Measurements from ENCODE around the gene DSG2.
A peak's percentile ranks its signal among the peaks of the same experiment; 100 is the strongest.
"Not testable (repeated sequence)": the region's sequence is repeated elsewhere in the genome, so short reads cannot be mapped to it uniquely, and the experiment has no call there.

DSG2 gene

GRCh38 chr18:31492671-31493070 lies 5.3 kb upstream of the DSG2 start:
- Mint-ChIP-seq H3K27ac (no peak overlapping the region), H3K9me3 (no peaks in the 10 kb centered on the region), H3K4me3 (no peak overlapping the region), H3K27me3 (peaks cover 23% of the 10 kb centered on the region), H3K36me3 (ENCODE audit: low read depth) (no peaks in the 10 kb centered on the region), H3K4me1 (ENCODE audit: low read depth) (no peaks in the 10 kb centered on the region)
- DNase-seq = no peak

- H3K9me3 Mint-ChIP-seq = no peaks in the 10 kb centered on the region
- H3K27me3 Mint-ChIP-seq = peaks cover 23% of the 10 kb centered on the region
- no peaks in the 10 kb centered on the region for H3K36me3 Mint-ChIP-seq (ENCODE audit: low read depth)
- no peaks in the 10 kb centered on the region for H3K4me1 Mint-ChIP-seq (ENCODE audit: low read depth)
- no peak overlapping the region for H3K4me3 Mint-ChIP-seq
- no peak for DNase-seq
- H3K27ac Mint-ChIP-seq = no peak overlapping the region
Measured at GRCh38 chr18:31493171-31493570, 4.8 kb upstream of the DSG2 start.

GRCh38 chr18:31493941-31494340 lies 4.0 kb upstream of the DSG2 start:
- no peak overlapping the region for H3K27ac Mint-ChIP-seq
- H3K4me3 Mint-ChIP-seq = no peak overlapping the region
- peaks cover 29% of the 10 kb centered on the region for H3K27me3 Mint-ChIP-seq
- no peaks in the 10 kb centered on the region for H3K36me3 Mint-ChIP-seq (ENCODE audit: low read depth)
- DNase-seq = no peak
- peaks cover 4% of the 10 kb centered on the region for H3K4me1 Mint-ChIP-seq (ENCODE audit: low read depth)
- H3K9me3 Mint-ChIP-seq = no peaks in the 10 kb centered on the region

- peaks cover 36% of the 10 kb centered on the region for H3K27me3 Mint-ChIP-seq
- H3K36me3 Mint-ChIP-seq (ENCODE audit: low read depth); H3K4me3 Mint-ChIP-seq; H3K27ac Mint-ChIP-seq; H3K9me3 Mint-ChIP-seq; H3K4me1 Mint-ChIP-seq (ENCODE audit: low read depth); DNase-seq: not testable (repeated sequence)
Measured at GRCh38 chr18:31494705-31495244, 3.2 kb upstream of the DSG2 start.

- DNase-seq = no peak
- Mint-ChIP-seq H3K27ac (no peak overlapping the region), H3K9me3 (no peaks in the 10 kb centered on the region), H3K4me3 (no peak overlapping the region), H3K36me3 (ENCODE audit: low read depth) (no peaks in the 10 kb centered on the region), H3K4me1 (ENCODE audit: low read depth) (peaks cover 5% of the 10 kb centered on the region), H3K27me3 (peaks cover 44% of the 10 kb centered on the region)
Measured at GRCh38 chr18:31497404-31497835, 557 bp upstream of the DSG2 start.

GRCh38 chr18:31498574-31499524 lies 872 bp downstream of the DSG2 start:
- H3K27me3 Mint-ChIP-seq = peaks cover 44% of the 10 kb centered on the region

GRCh38 chr18:31500051-31500688 lies 2.2 kb downstream of the DSG2 start:
- H3K27ac Mint-ChIP-seq = no peak overlapping the region
- no peaks in the 10 kb centered on the region for H3K9me3 Mint-ChIP-seq
- H3K36me3 Mint-ChIP-seq (ENCODE audit: low read depth) = no peaks in the 10 kb centered on the region
- peaks cover 44% of the 10 kb centered on the region for H3K27me3 Mint-ChIP-seq
- H3K4me1 Mint-ChIP-seq (ENCODE audit: low read depth) = peaks cover 5% of the 10 kb centered on the region
- H3K4me3 Mint-ChIP-seq = no peak overlapping the region
- no peak for DNase-seq

More at GRCh38 chr18:31498574-31499524, 872 bp downstream of the DSG2 start:
- H3K4me1 Mint-ChIP-seq (ENCODE audit: low read depth) = peaks cover 5% of the 10 kb centered on the region
- DNase-seq = no peak
- H3K36me3 Mint-ChIP-seq (ENCODE audit: low read depth) = no peaks in the 10 kb centered on the region
- H3K9me3 Mint-ChIP-seq = no peaks in the 10 kb centered on the region
- H3K4me3 Mint-ChIP-seq = peak overlapping the region; percentile 73
- no peak overlapping the region for H3K27ac Mint-ChIP-seq

GRCh38 chr18:31503011-31503410 lies 5.0 kb downstream of the DSG2 start:
- Mint-ChIP-seq H3K4me3 (no peak overlapping the region), H3K27me3 (peaks cover 30% of the 10 kb centered on the region), H3K4me1 (ENCODE audit: low read depth) (peaks cover 5% of the 10 kb centered on the region), H3K36me3 (ENCODE audit: low read depth) (no peaks in the 10 kb centered on the region), H3K27ac (no peak overlapping the region), H3K9me3 (no peaks in the 10 kb centered on the region)
- no peak for DNase-seq

- peaks cover 24% of the 10 kb centered on the region for H3K27me3 Mint-ChIP-seq
- DNase-seq = no peak
- H3K36me3 Mint-ChIP-seq (ENCODE audit: low read depth) = no peaks in the 10 kb centered on the region
- H3K27ac Mint-ChIP-seq = no peak overlapping the region
- no peaks in the 10 kb centered on the region for H3K9me3 Mint-ChIP-seq
- no peaks in the 10 kb centered on the region for H3K4me1 Mint-ChIP-seq (ENCODE audit: low read depth)
- no peak overlapping the region for H3K4me3 Mint-ChIP-seq
Measured at GRCh38 chr18:31504455-31505147, 6.6 kb downstream of the DSG2 start.

GRCh38 chr18:31505156-31505555 lies 7.2 kb downstream of the DSG2 start:
- no peak for DNase-seq
- Mint-ChIP-seq H3K27me3 (peaks cover 22% of the 10 kb centered on the region), H3K4me3 (no peak overlapping the region), H3K36me3 (ENCODE audit: low read depth) (no peaks in the 10 kb centered on the region), H3K4me1 (ENCODE audit: low read depth) (no peaks in the 10 kb centered on the region), H3K27ac (no peak overlapping the region), H3K9me3 (no peaks in the 10 kb centered on the region)

- no peaks in the 10 kb centered on the region for H3K9me3 Mint-ChIP-seq
- no peak for DNase-seq
- no peak overlapping the region for H3K4me3 Mint-ChIP-seq
- H3K27me3 Mint-ChIP-seq = peaks cover 17% of the 10 kb centered on the region
- no peaks in the 10 kb centered on the region for H3K4me1 Mint-ChIP-seq (ENCODE audit: low read depth)
- H3K36me3 Mint-ChIP-seq (ENCODE audit: low read depth) = no peaks in the 10 kb centered on the region
- H3K27ac Mint-ChIP-seq = no peak overlapping the region
Measured at GRCh38 chr18:31506024-31506742, 8.2 kb downstream of the DSG2 start.

- H3K27me3 Mint-ChIP-seq = peaks cover 13% of the 10 kb centered on the region
- not testable (repeated sequence) for H3K9me3 Mint-ChIP-seq; H3K36me3 Mint-ChIP-seq (ENCODE audit: low read depth); H3K4me3 Mint-ChIP-seq; H3K27ac Mint-ChIP-seq; H3K4me1 Mint-ChIP-seq (ENCODE audit: low read depth); DNase-seq
Measured at GRCh38 chr18:31507124-31507523, 9.1 kb downstream of the DSG2 start.

GRCh38 chr18:31508781-31509180 lies 10.8 kb downstream of the DSG2 start:
- H3K36me3 Mint-ChIP-seq (ENCODE audit: low read depth) = no peaks in the 10 kb centered on the region
- no peak overlapping the region for H3K4me3 Mint-ChIP-seq
- H3K27me3 Mint-ChIP-seq = peaks cover 16% of the 10 kb centered on the region
- H3K27ac Mint-ChIP-seq = no peak overlapping the region
- no peak for DNase-seq
- no peaks in the 10 kb centered on the region for H3K9me3 Mint-ChIP-seq
- no peaks in the 10 kb centered on the region for H3K4me1 Mint-ChIP-seq (ENCODE audit: low read depth)

- no peaks in the 10 kb centered on the region for H3K9me3 Mint-ChIP-seq
- H3K36me3 Mint-ChIP-seq (ENCODE audit: low read depth) = no peaks in the 10 kb centered on the region
- no peaks in the 10 kb centered on the region for H3K4me1 Mint-ChIP-seq (ENCODE audit: low read depth)
- H3K27ac Mint-ChIP-seq = no peak overlapping the region
- no peak for DNase-seq
- H3K27me3 Mint-ChIP-seq = peaks cover 16% of the 10 kb centered on the region
- H3K4me3 Mint-ChIP-seq = no peak overlapping the region
Measured at GRCh38 chr18:31509571-31509970, 11.6 kb downstream of the DSG2 start.
